ENCODE measurements around the gene HES1.

HES1 gene

GRCh38 chr3:194161131-194162045, 25.4 kb downstream of the HES1 start:
- H3K27ac ChIP-seq (ENCODE audit: low read depth, low read length), result no peak overlapping the region
- H3K4me1 ChIP-seq (ENCODE audit: control insufficient read depth, insufficient read depth, low read length, unreplicated experiment), result no peaks in the 10 kb centered on the region
- no peak overlapping the region for H3K4me3 ChIP-seq (ENCODE audit: low read depth, low read length)
- H3K27me3 ChIP-seq (ENCODE audit: insufficient read depth, low read length), result peaks cover 82% of the 10 kb centered on the region
- no peak overlapping the region for H2AFZ ChIP-seq (ENCODE audit: low read length, unreplicated experiment)
- H3K79me2 ChIP-seq (ENCODE audit: control insufficient read depth, insufficient read depth, low read length, unreplicated experiment), result no peaks in the 10 kb centered on the region
- H3K36me3 ChIP-seq (ENCODE audit: insufficient read depth, low read length), result no peaks in the 10 kb centered on the region

- H2AFZ ChIP-seq (ENCODE audit: low read length, unreplicated experiment), result no peak overlapping the region
- peaks cover 84% of the 10 kb centered on the region for H3K27me3 ChIP-seq (ENCODE audit: insufficient read depth, low read length)
These were observed 26.2 kb downstream of the HES1 start for GRCh38 chr3:194162070-194162678.

GRCh38 chr3:194162817-194163584, 27.1 kb downstream of the HES1 start:
- Histone ChIP-seq H3K79me2 (ENCODE audit: control insufficient read depth, insufficient read depth, low read length, unreplicated experiment) (no peaks in the 10 kb centered on the region), H3K4me1 (ENCODE audit: control insufficient read depth, insufficient read depth, low read length, unreplicated experiment) (no peaks in the 10 kb centered on the region), H2AFZ (ENCODE audit: low read length, unreplicated experiment) (no peak overlapping the region), H3K36me3 (ENCODE audit: insufficient read depth, low read length) (no peaks in the 10 kb centered on the region), H3K27me3 (ENCODE audit: insufficient read depth, low read length) (peaks cover 84% of the 10 kb centered on the region), H3K27ac (ENCODE audit: low read depth, low read length) (no peak overlapping the region), H3K4me3 (ENCODE audit: low read depth, low read length) (no peak overlapping the region)

More at GRCh38 chr3:194162070-194162678, 26.2 kb downstream of the HES1 start:
- Histone ChIP-seq H3K36me3 (ENCODE audit: insufficient read depth, low read length) (no peaks in the 10 kb centered on the region), H3K79me2 (ENCODE audit: control insufficient read depth, insufficient read depth, low read length, unreplicated experiment) (no peaks in the 10 kb centered on the region), H3K4me3 (ENCODE audit: low read depth, low read length) (no peak overlapping the region), H3K4me1 (ENCODE audit: control insufficient read depth, insufficient read depth, low read length, unreplicated experiment) (no peaks in the 10 kb centered on the region), H3K27ac (ENCODE audit: low read depth, low read length) (no peak overlapping the region)

- Histone ChIP-seq H3K4me3 (ENCODE audit: low read depth, low read length) (no peak overlapping the region), H3K79me2 (ENCODE audit: control insufficient read depth, insufficient read depth, low read length, unreplicated experiment) (no peaks in the 10 kb centered on the region), H3K36me3 (ENCODE audit: insufficient read depth, low read length) (no peaks in the 10 kb centered on the region), H3K27me3 (ENCODE audit: insufficient read depth, low read length) (peaks cover 84% of the 10 kb centered on the region), H3K4me1 (ENCODE audit: control insufficient read depth, insufficient read depth, low read length, unreplicated experiment) (no peaks in the 10 kb centered on the region), H3K27ac (ENCODE audit: low read depth, low read length) (no peak overlapping the region), H2AFZ (ENCODE audit: low read length, unreplicated experiment) (no peak overlapping the region)
These were observed 27.7 kb downstream of the HES1 start for GRCh38 chr3:194163697-194164096.

- H3K4me3 ChIP-seq (ENCODE audit: low read depth, low read length), result no peak overlapping the region
- H3K36me3 ChIP-seq (ENCODE audit: insufficient read depth, low read length), result no peaks in the 10 kb centered on the region
- no peak overlapping the region for H2AFZ ChIP-seq (ENCODE audit: low read length, unreplicated experiment)
- no peak overlapping the region for H3K27ac ChIP-seq (ENCODE audit: low read depth, low read length)
- no peaks in the 10 kb centered on the region for H3K79me2 ChIP-seq (ENCODE audit: control insufficient read depth, insufficient read depth, low read length, unreplicated experiment)
- peaks cover 96% of the 10 kb centered on the region for H3K27me3 ChIP-seq (ENCODE audit: insufficient read depth, low read length)
- H3K4me1 ChIP-seq (ENCODE audit: control insufficient read depth, insufficient read depth, low read length, unreplicated experiment), result no peaks in the 10 kb centered on the region
These were observed 28.9 kb downstream of the HES1 start for GRCh38 chr3:194164861-194165260.

GRCh38 chr3:194165271-194166018, 29.5 kb downstream of the HES1 start:
- Histone ChIP-seq H2AFZ (ENCODE audit: low read length, unreplicated experiment) (no peak overlapping the region), H3K79me2 (ENCODE audit: control insufficient read depth, insufficient read depth, low read length, unreplicated experiment) (no peaks in the 10 kb centered on the region), H3K27ac (ENCODE audit: low read depth, low read length) (no peak overlapping the region), H3K4me1 (ENCODE audit: control insufficient read depth, insufficient read depth, low read length, unreplicated experiment) (no peaks in the 10 kb centered on the region), H3K27me3 (ENCODE audit: insufficient read depth, low read length) (peaks cover 100% of the 10 kb centered on the region), H3K36me3 (ENCODE audit: insufficient read depth, low read length) (no peaks in the 10 kb centered on the region), H3K4me3 (ENCODE audit: low read depth, low read length) (no peak overlapping the region)

- H3K4me3 ChIP-seq (ENCODE audit: low read depth, low read length), result no peak overlapping the region
- H3K4me1 ChIP-seq (ENCODE audit: control insufficient read depth, insufficient read depth, low read length, unreplicated experiment), result no peaks in the 10 kb centered on the region
- no peak overlapping the region for H2AFZ ChIP-seq (ENCODE audit: low read length, unreplicated experiment)
- H3K27me3 ChIP-seq (ENCODE audit: insufficient read depth, low read length), result peaks cover 95% of the 10 kb centered on the region
- H3K79me2 ChIP-seq (ENCODE audit: control insufficient read depth, insufficient read depth, low read length, unreplicated experiment), result no peaks in the 10 kb centered on the region
- no peak overlapping the region for H3K27ac ChIP-seq (ENCODE audit: low read depth, low read length)
- no peaks in the 10 kb centered on the region for H3K36me3 ChIP-seq (ENCODE audit: insufficient read depth, low read length)
These were observed 30.9 kb downstream of the HES1 start for GRCh38 chr3:194166682-194167479.

GRCh38 chr3:194167480-194168282, 31.7 kb downstream of the HES1 start:
- no peaks in the 10 kb centered on the region for H3K79me2 ChIP-seq (ENCODE audit: control insufficient read depth, insufficient read depth, low read length, unreplicated experiment)
- H3K36me3 ChIP-seq (ENCODE audit: insufficient read depth, low read length), result no peaks in the 10 kb centered on the region
- H3K4me1 ChIP-seq (ENCODE audit: control insufficient read depth, insufficient read depth, low read length, unreplicated experiment), result no peaks in the 10 kb centered on the region
- no peak overlapping the region for H3K27ac ChIP-seq (ENCODE audit: low read depth, low read length)
- H2AFZ ChIP-seq (ENCODE audit: low read length, unreplicated experiment), result no peak overlapping the region
- peaks cover 87% of the 10 kb centered on the region for H3K27me3 ChIP-seq (ENCODE audit: insufficient read depth, low read length)
- H3K4me3 ChIP-seq (ENCODE audit: low read depth, low read length), result no peak overlapping the region

GRCh38 chr3:194168994-194169393, 33.0 kb downstream of the HES1 start:
- no peaks in the 10 kb centered on the region for H3K79me2 ChIP-seq (ENCODE audit: control insufficient read depth, insufficient read depth, low read length, unreplicated experiment)
- no peak overlapping the region for H2AFZ ChIP-seq (ENCODE audit: low read length, unreplicated experiment)
- H3K27me3 ChIP-seq (ENCODE audit: insufficient read depth, low read length), result peaks cover 74% of the 10 kb centered on the region
- no peaks in the 10 kb centered on the region for H3K36me3 ChIP-seq (ENCODE audit: insufficient read depth, low read length)
- H3K4me1 ChIP-seq (ENCODE audit: control insufficient read depth, insufficient read depth, low read length, unreplicated experiment), result no peaks in the 10 kb centered on the region
- no peak overlapping the region for H3K27ac ChIP-seq (ENCODE audit: low read depth, low read length)
- H3K4me3 ChIP-seq (ENCODE audit: low read depth, low read length), result no peak overlapping the region
